ACC112 (cell line): ENCODE data around the gene SRGAP3.
"Not testable (repeated sequence)": the region's sequence is repeated elsewhere in the genome, so short reads cannot be mapped to it uniquely, and the experiment has no call there.

Experiments used
- H2AFZ ChIP-seq: fragments of 200-600 bp; sonication (generic); one replicate; pipeline ENCODE4 v1.6.0; 2017; ENCODE audit warnings: antibody characterized with exemption, low read length; ENCODE audit not compliant: unreplicated experiment
- H3K27ac ChIP-seq: fragments of 200-600 bp; sonication (generic); 2 replicates; pipeline ENCODE4 v1.5.1; 2014; ENCODE audit warnings: low read depth, mild to moderate bottlenecking, antibody characterized with exemption, low read length, moderate library complexity
- H3K27me3 ChIP-seq: fragments of 200-600 bp; sonication (generic); 2 replicates; pipeline ENCODE4 v1.6.1; 2014; ENCODE audit warnings: mild to moderate bottlenecking, antibody characterized with exemption, low read length, moderate library complexity, mixed read lengths; ENCODE audit not compliant: insufficient read depth
- H3K36me3 ChIP-seq: fragments of 200-600 bp; sonication (generic); 2 replicates; pipeline ENCODE4 v1.6.1; 2016; ENCODE audit warnings: mild to moderate bottlenecking, antibody characterized with exemption, low read length, moderate library complexity, mixed read lengths; ENCODE audit not compliant: insufficient read depth
- H3K4me1 ChIP-seq: fragments of 200-600 bp; sonication (generic); one replicate; pipeline ENCODE4 v1.6.1; 2016; ENCODE audit warnings: low read length, mixed read lengths; ENCODE audit not compliant: insufficient read depth, unreplicated experiment, control insufficient read depth
- H3K4me3 ChIP-seq: fragments of 200-600 bp; sonication (generic); 2 replicates; pipeline ENCODE4 v1.5.1; 2014; ENCODE audit warnings: mild to moderate bottlenecking, low read depth, low read length
- H3K79me2 ChIP-seq: fragments of 200-600 bp; sonication (generic); one replicate; pipeline ENCODE4 v1.6.0; 2016; ENCODE audit warnings: low read length; ENCODE audit not compliant: control insufficient read depth, unreplicated experiment, insufficient read depth

The SRGAP3 gene

DNA sequence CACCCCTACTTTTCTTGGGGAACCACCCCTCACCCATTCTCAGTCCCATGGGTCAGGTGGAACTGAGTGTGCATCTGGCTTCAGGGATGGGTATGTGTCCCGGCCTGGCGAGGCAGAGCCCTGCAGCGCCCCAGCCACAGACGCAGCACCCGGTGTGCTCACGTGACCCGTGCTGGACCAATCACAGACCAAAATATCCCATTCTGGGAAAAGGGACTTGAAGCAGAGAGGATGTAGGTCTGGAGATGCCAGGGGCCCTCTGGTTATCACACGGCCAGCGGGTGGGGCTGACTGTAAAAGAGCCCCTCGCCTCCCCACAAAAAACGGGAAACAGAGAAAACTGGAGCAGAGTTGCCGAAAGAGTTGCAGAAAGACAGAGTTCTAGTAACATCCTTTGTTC lies 148.2 kb downstream of the SRGAP3 start:
- Histone ChIP-seq H3K4me1 (no peaks in the 10 kb centered on the region), H3K27ac (no peak overlapping the region), H3K79me2 (no peaks in the 10 kb centered on the region), H3K36me3 (no peaks in the 10 kb centered on the region), H3K4me3 (no peak overlapping the region), H2AFZ (no peak overlapping the region), H3K27me3 (peaks cover 58% of the 10 kb centered on the region)

DNA sequence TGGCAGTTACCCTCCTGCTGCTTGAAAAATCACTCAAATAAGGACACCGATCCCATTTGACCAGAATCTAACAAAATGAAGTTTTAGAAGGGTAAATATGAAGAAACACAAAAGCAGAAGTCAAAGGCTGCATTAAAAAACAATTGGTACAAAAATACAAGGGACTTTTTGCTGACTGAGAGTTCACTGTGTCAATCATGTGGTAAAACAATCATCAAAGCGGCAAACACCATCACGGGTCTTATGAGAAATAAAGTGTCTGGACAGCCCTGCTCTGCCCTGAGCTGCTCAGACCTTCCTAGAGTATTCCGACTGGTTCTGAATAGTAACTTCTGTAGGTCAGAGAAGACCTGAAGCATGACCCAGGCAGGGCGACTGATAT lies 148.9 kb downstream of the SRGAP3 start:
- H3K4me3 ChIP-seq: no peak overlapping the region
- H3K79me2 ChIP-seq: no peaks in the 10 kb centered on the region
- peaks cover 58% of the 10 kb centered on the region for H3K27me3 ChIP-seq
- no peak overlapping the region for H3K27ac ChIP-seq
- no peaks in the 10 kb centered on the region for H3K4me1 ChIP-seq
- H3K36me3 ChIP-seq: no peaks in the 10 kb centered on the region
- H2AFZ ChIP-seq: no peak overlapping the region

DNA sequence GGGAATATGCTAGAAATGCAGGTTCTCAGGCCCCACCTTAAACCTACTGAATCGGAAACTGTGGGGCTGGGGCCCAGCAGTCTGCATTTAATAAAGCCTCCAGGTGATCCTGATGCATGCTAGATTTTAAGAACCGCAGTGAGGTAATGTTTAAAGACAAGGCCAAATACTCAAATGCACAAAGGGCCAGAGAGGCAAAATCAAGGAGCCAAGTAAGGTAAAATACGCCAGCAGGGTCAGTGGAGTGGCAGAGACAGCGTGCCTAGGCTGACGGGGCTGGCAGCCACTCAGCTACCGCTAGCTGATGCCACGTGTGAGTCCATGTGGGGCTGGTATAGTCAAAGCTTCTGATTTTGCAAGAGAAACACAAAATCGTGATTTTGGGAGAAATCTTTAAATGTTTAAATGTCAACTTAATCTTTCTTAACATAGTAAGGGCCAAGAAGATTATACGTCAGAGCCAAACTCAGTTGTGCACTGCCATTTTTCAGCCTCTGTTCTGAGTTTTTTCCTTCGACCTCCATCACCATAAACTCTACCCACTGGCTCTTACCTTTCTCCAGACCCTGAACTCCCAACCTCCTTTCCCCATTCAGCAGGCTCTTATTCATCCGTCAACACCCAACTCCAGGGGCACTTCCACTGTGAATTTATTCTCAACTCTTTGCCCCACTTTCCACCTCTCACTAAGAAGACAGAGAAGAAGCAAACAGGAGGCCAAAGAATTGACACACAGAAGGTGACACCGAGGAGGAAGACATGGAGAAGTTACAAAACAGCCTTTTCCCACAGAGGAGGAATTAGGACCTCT lies 149.5 kb downstream of the SRGAP3 start:
- H3K27ac ChIP-seq: no peak overlapping the region
- no peaks in the 10 kb centered on the region for H3K36me3 ChIP-seq
- H2AFZ ChIP-seq: no peak overlapping the region

DNA sequence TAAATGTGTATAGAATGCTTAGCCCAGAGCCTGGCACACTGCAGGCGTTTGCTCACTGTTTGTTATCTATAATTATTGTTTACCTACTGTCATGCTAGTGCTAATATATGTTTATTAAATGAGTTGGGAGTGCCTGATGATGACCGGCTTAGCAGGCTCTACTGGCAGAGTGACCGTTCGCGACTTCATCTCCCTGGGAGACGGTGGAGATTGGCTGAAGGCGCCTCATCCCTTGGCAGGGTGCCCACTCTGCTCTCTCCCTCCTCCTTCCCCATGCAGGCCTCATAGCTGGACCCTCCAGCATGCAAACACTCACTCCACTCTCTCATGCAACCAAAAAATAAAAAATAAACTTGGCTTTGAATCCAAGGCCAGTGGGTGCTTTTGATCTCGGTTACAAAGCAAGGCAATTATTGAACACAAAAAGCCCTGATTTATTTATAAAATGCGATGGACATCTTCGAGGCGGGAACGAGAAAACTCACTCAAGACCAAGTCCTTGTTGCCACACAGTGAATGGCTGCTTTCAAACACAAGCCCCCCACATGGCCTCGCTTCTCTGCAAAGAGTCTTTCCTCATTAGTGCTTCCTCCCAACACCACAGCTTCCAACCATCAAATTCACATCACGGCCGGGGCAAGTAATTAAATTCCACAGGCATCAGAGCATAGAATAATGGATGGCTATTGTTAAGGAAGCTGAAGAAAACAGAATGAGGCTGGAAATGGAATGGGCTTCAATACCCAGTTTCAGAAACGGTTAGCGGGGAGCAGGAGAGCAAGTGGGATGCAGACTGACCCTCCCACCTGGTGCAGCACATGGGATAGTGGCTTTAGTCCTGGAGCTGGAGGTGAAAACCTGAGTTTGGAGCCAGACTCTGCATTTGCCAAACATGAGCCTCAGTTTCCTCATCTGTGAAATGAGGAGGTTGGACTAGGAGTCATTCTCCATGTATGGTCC lies 150.4 kb downstream of the SRGAP3 start:
- no peak overlapping the region for H3K4me3 ChIP-seq
- peaks cover 61% of the 10 kb centered on the region for H3K27me3 ChIP-seq
- no peaks in the 10 kb centered on the region for H3K36me3 ChIP-seq
- no peak overlapping the region for H2AFZ ChIP-seq
- no peaks in the 10 kb centered on the region for H3K79me2 ChIP-seq
- no peaks in the 10 kb centered on the region for H3K4me1 ChIP-seq
- H3K27ac ChIP-seq: no peak overlapping the region

More for the DNA sequence above, 149.5 kb downstream of the SRGAP3 start:
- no peak overlapping the region for H3K4me3 ChIP-seq
- no peaks in the 10 kb centered on the region for H3K79me2 ChIP-seq
- no peaks in the 10 kb centered on the region for H3K4me1 ChIP-seq
- H3K27me3 ChIP-seq: peaks cover 58% of the 10 kb centered on the region

DNA sequence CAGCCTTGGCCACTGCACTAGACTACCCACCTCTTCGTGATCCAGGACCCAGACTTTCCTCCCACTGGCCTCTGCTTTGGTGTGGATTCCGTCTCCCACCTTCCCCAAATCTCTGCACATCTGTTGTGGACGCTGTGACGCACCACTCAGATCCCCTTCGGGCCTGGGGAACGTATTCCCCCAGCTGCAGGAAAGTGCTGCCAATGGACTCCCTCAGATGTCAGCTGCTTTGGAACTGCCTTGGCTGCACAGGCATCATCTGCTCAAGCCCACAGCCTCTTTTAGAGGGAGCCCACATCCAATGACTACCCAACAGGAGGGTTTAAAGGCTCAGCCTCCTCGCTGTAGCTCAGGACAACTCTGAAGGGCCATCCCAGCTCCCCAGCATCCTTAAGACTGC lies 152.0 kb downstream of the SRGAP3 start:
- no peaks in the 10 kb centered on the region for H3K36me3 ChIP-seq
- no peak overlapping the region for H3K4me3 ChIP-seq
- no peaks in the 10 kb centered on the region for H3K79me2 ChIP-seq
- H3K27me3 ChIP-seq: peaks cover 64% of the 10 kb centered on the region
- no peak overlapping the region for H3K27ac ChIP-seq
- H2AFZ ChIP-seq: no peak overlapping the region
- H3K4me1 ChIP-seq: no peaks in the 10 kb centered on the region

DNA sequence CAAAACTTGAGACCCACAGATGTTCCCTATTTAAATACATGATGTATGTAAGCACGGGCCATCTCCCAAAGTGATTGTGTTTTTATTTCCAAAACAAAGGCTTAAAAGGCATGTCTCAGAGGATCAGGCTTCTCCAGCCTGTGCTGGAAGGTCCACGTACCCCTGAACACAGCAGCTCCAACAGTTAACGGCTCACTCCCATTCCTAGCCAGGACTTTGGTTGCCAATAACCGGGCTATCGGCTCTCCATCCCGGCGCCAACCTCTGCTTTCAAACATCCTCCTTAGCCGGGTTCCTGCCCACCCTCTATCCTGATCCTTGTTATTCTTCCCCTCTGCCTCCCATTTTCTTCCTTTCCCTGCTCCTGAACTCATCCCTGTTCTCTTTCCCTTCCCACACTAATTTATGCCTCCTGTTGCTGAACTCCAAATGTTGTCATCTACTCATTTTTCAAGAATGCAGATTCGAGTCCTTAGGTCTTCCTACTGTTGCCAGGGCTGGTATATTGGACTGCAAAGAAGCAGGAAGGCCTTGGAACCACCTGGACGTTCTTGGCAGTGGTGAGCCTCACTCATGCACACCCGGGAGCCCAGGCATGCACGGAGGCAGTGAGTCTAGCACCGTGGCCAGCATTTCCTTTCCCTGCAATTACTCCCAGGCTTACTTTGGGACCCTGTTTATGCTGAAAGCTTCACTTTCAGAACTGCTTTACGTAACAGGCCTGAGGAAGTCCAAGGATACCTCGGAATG lies 157.8 kb downstream of the SRGAP3 start:
- H3K27me3 ChIP-seq: peaks cover 59% of the 10 kb centered on the region
- H3K27ac ChIP-seq: no peak overlapping the region
- H3K4me1 ChIP-seq: peaks cover 6% of the 10 kb centered on the region
- H3K79me2 ChIP-seq: no peaks in the 10 kb centered on the region
- no peak overlapping the region for H3K4me3 ChIP-seq
- no peaks in the 10 kb centered on the region for H3K36me3 ChIP-seq
- no peak overlapping the region for H2AFZ ChIP-seq

DNA sequence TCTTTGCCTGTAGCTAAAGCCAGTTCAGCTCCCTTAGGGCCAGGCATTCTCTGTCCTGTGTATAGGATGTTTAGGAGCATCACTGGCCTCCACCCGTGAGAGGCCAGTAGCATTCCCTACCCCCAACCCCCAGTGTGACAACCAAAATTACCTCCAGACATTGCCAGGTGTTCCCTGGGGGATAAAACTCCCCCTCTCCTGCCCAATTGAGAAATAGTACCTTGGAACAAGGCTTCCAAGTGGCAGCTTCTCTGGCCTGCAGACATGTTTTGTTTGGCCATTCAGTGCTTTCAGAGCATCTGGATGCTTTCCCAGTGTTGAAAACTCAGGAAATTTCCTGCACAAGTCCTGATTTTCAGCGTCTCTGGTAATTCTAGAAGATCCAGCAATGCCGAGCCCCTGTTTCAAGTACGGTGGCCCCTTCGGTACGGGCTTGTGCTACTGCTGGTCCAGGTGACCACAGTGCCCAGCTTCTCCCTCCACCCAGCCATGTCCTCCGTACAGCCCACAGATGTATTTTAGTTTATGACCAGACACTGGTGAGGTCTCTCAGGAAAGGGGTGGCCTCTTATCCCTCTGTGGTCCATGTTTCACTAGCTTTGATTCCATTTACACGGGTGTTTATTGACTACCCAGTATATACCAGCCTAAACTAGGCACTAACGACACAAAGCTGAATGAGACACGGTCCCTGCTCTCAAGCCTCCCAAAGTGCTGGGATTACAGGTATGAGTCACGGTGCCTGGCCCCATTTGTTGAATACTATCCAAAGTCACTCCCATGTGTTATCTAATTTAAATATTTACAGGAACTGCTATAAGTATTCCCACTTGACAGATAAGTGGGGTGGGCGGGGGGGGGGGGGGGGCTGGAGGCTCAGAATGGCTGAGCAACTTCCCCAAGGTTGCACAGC lies 160.7 kb downstream of the SRGAP3 start:
- no peak overlapping the region for H3K4me3 ChIP-seq

DNA sequence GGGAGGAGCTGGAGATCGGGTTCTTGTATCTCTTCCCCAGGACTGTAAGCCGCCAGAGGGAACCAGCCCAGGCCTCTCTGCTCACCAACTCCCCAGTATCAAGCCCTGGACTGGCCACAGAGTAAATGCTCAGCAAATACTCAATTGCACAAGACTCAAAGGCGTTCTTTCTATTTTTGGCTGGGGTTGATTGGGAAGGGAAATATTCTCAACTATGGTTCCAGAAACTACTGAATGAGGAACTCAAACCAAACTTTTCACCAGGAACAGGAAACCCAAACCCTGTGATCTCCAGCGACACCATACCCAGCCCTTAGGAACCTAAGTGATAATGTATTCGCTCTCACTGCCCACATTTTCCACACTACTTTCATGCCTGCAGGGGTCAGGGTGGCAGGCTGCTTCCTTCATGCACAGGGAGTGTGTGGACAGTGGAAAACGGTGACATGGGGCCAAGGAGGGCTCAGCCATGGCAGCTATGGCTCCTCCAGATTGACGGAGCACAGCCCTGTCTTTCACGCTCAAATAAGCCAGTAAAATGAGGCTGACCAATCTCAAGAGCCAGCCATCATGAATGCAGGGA lies 161.5 kb downstream of the SRGAP3 start:
- peaks cover 6% of the 10 kb centered on the region for H3K4me1 ChIP-seq
- no peaks in the 10 kb centered on the region for H3K79me2 ChIP-seq
- H3K27me3 ChIP-seq: peaks cover 57% of the 10 kb centered on the region
- H3K36me3 ChIP-seq: no peaks in the 10 kb centered on the region
- no peak overlapping the region for H3K27ac ChIP-seq
- no peak overlapping the region for H3K4me3 ChIP-seq
- H2AFZ ChIP-seq: no peak overlapping the region

More for the DNA sequence above, 160.7 kb downstream of the SRGAP3 start:
- H3K36me3 ChIP-seq: no peaks in the 10 kb centered on the region
- peak overlapping the region; percentile 37; the same call in 1 of the 2 replicates for H3K27ac ChIP-seq
- peaks cover 6% of the 10 kb centered on the region for H3K4me1 ChIP-seq
- no peaks in the 10 kb centered on the region for H3K79me2 ChIP-seq
- peaks cover 57% of the 10 kb centered on the region for H3K27me3 ChIP-seq
- no peak overlapping the region for H2AFZ ChIP-seq

DNA sequence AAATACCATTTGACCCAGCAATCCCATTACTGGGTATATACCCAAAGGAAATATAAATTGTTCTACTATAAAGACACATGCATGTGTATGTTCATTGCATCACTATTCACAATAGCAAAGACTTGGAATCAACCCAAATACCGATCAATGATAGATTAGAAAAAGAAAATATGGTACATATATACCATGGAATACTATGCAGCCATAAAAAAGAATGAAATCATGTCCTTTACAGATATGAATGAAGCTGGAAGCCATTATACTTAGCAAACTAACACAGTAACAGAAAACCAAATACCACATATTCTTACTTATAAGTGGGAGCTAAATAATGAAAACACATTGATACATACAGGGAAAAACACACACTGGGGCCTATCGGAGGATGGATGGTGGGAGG lies 164.0 kb downstream of the SRGAP3 start:
- H3K4me3 ChIP-seq, H2AFZ ChIP-seq, H3K4me1 ChIP-seq, H3K27ac ChIP-seq, H3K36me3 ChIP-seq, H3K79me2 ChIP-seq: not testable (repeated sequence)
- H3K27me3 ChIP-seq: peaks cover 42% of the 10 kb centered on the region
